Measurements from ENCODE around the gene ABCA2.
"Not testable (repeated sequence)": the region's sequence is repeated elsewhere in the genome, so short reads cannot be mapped to it uniquely, and the experiment has no call there.

Gene ABCA2

GRCh38 chr9:137035937-137036336 lies 7.9 kb upstream of the ABCA2 start:
- no peaks in the 10 kb centered on the region for H3K36me3 ChIP-seq (ENCODE audit: control insufficient read depth in 1 of 2, insufficient read depth in 2 of 2, low read length in 2 of 2)
- H3K9me3 ChIP-seq (ENCODE audit: control insufficient read depth in 1 of 2, low read length in 2 of 2) = no peaks in the 10 kb centered on the region
- H3K27ac ChIP-seq (ENCODE audit: low read depth, low read length) = no peak overlapping the region
- no peaks in the 10 kb centered on the region for H3K27me3 ChIP-seq (ENCODE audit: control insufficient read depth in 1 of 2, insufficient read depth in 2 of 2, low read length in 2 of 2)
- no peak overlapping the region for H3K4me3 ChIP-seq (ENCODE audit: low read depth in 1 of 2, low read length in 2 of 2)
- peaks cover 23 to 27% of the 10 kb centered on the region in 2 donors for H3K4me1 ChIP-seq (ENCODE audit: control insufficient read depth in 1 of 2, insufficient read depth in 2 of 2, low read length in 2 of 2)
- no peak overlapping the region for H3K9ac ChIP-seq (ENCODE audit: low read depth in 1 of 2, low read length in 2 of 2)

DNA sequence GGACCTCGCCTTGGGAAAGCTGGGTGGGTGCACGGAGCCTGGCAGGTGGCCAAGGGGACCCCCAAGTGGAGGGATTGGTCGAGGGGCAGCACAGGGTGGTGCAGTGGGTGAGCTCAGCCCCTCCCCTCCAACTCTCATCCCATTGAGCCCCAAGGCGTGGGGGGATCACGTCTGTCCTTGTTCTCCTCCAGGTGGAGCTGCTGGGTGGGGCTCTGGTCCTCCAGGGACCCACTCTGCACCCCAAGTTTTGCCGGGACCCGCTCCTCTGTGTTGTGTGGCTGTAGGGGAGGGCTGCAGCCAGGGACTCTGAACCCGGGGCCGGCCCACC lies 7.4 kb upstream of the ABCA2 start:
- Histone ChIP-seq H3K27ac (ENCODE audit: low read depth, low read length) (no peak overlapping the region), H3K9ac (ENCODE audit: low read depth in 1 of 2, low read length in 2 of 2) (no peak overlapping the region), H3K4me1 (ENCODE audit: control insufficient read depth in 1 of 2, insufficient read depth in 2 of 2, low read length in 2 of 2) (peaks cover 28 to 32% of the 10 kb centered on the region in 2 donors), H3K27me3 (ENCODE audit: control insufficient read depth in 1 of 2, insufficient read depth in 2 of 2, low read length in 2 of 2) (no peaks in the 10 kb centered on the region), H3K9me3 (ENCODE audit: control insufficient read depth in 1 of 2, low read length in 2 of 2) (no peaks in the 10 kb centered on the region), H3K36me3 (ENCODE audit: control insufficient read depth in 1 of 2, insufficient read depth in 2 of 2, low read length in 2 of 2) (no peaks in the 10 kb centered on the region), H3K4me3 (ENCODE audit: low read depth in 1 of 2, low read length in 2 of 2) (no peak overlapping the region)

DNA sequence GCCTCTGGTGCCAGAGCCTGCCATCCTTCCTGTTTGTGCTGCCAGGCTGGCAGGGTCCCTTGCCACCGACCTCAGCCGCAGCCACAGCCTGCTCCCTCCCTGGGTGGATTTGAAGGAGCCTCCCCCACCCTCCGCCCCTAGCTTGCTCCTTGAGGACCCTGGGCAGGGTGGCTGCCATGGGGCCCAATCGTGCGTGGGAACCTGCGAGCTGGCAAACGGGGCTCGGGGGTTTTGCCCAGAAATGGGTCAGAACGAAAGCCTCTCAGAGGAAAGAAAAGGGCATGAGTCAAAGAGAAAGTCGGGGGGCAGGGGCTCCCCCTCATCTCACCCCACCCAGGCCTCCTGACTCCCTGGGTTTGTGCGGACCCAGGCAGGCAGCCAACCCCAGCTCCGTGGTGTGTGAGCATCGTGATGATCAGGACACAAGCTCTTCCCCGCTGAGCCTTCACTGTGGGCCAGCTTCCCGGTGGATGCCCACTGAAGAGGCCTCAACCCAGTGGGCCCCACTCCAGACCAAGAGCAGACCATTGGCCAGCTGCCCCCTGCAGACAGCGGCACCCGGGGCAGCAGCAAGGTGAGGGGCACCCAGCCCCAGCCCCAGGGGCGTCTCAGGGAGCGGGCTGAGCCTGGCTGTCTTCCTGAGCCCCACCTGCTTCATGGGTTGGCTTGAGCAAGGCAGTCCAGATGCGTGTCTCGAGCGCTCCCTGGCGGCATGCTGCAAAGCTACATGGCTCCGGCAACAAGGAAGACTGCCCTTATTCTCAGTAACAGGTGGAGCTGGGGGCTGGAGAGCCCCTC lies 6.9 kb upstream of the ABCA2 start:
- Histone ChIP-seq H3K9me3 (ENCODE audit: control insufficient read depth in 1 of 2, low read length in 2 of 2) (no peaks in the 10 kb centered on the region), H3K4me1 (ENCODE audit: control insufficient read depth in 1 of 2, insufficient read depth in 2 of 2, low read length in 2 of 2) (peaks cover 31 to 38% of the 10 kb centered on the region in 2 donors), H3K4me3 (ENCODE audit: low read depth in 1 of 2, low read length in 2 of 2) (no peak overlapping the region), H3K27ac (ENCODE audit: low read depth, low read length) (no peak overlapping the region), H3K27me3 (ENCODE audit: control insufficient read depth in 1 of 2, insufficient read depth in 2 of 2, low read length in 2 of 2) (no peaks in the 10 kb centered on the region), H3K9ac (ENCODE audit: low read depth in 1 of 2, low read length in 2 of 2) (no peak overlapping the region), H3K36me3 (ENCODE audit: control insufficient read depth in 1 of 2, insufficient read depth in 2 of 2, low read length in 2 of 2) (no peaks in the 10 kb centered on the region)

DNA sequence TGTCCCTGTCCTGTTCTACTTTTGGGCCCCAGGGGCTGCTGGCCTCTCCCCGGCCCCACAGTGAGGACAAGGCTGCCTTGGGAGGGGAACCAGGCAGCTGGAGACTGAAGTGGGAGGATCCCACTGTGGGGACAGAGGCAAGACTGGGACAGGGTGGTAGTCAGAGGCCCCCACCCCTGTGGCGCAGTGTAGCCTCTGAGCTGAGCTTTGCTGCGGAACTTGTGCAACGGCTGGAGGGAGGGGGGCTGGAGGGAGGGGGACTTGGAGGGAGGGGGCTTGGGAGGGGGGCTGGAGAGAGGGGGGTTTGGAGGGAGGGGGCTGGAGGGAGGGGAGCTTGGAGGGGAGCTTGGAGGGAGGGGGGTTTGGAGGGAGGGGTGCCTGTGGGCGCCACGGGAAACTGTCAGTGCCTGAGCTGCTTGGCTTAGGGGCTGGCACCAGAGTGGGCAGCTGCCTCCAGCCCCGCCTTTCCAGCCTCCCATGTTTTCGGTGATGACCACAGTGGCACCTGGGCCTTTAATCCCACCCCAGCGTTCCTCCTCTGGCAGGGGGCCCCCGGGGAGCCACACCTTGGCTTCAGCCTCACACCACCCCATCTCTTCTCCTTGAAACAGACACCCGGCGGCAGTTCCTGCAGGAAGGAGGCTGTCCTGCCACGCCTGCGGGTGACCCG lies 6.1 kb upstream of the ABCA2 start:
- H3K36me3 ChIP-seq (ENCODE audit: control insufficient read depth in 1 of 2, insufficient read depth in 2 of 2, low read length in 2 of 2) = no peaks in the 10 kb centered on the region
- H3K4me3 ChIP-seq (ENCODE audit: low read depth in 1 of 2, low read length in 2 of 2) = no peak overlapping the region
- H3K4me1 ChIP-seq (ENCODE audit: control insufficient read depth in 1 of 2, insufficient read depth in 2 of 2, low read length in 2 of 2) = peaks cover 31 to 45% of the 10 kb centered on the region in 2 donors
- H3K9ac ChIP-seq (ENCODE audit: low read depth in 1 of 2, low read length in 2 of 2) = no peak overlapping the region
- no peak overlapping the region for H3K27ac ChIP-seq (ENCODE audit: low read depth, low read length)
- H3K27me3 ChIP-seq (ENCODE audit: control insufficient read depth in 1 of 2, insufficient read depth in 2 of 2, low read length in 2 of 2) = no peaks in the 10 kb centered on the region
- H3K9me3 ChIP-seq (ENCODE audit: control insufficient read depth in 1 of 2, low read length in 2 of 2) = no peaks in the 10 kb centered on the region

- H3K4me1 ChIP-seq (ENCODE audit: control insufficient read depth in 1 of 2, insufficient read depth in 2 of 2, low read length in 2 of 2) = peaks cover 31 to 52% of the 10 kb centered on the region in 2 donors
- not testable (repeated sequence) for H3K27ac ChIP-seq (ENCODE audit: low read depth, low read length)
Observed at GRCh38 chr9:137033481-137033880, 5.4 kb upstream of the ABCA2 start.

DNA sequence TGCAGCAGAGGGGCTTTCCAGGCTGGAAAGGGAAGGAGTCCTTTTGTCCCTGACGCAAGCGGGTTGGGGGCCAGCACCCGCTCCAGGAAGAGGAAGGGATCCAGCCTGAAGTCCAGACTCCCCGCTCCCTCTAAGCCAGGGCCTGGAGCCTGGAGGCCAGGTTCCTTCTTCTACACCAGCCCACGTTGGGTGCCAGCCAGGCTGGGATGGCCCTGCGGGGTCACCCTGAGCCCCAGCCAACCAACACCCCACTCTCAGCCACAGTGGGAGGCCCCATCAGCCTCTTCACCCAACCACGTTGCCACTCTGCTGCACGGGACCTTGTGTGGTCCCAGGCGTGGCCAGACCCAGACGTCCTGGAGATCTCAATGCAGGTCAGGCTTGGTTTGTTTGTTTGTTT lies 4.8 kb upstream of the ABCA2 start:
- H3K27me3 ChIP-seq (ENCODE audit: control insufficient read depth in 1 of 2, insufficient read depth in 2 of 2, low read length in 2 of 2) = no peaks in the 10 kb centered on the region
- no peak overlapping the region for H3K27ac ChIP-seq (ENCODE audit: low read depth, low read length)
- H3K4me3 ChIP-seq (ENCODE audit: low read depth in 1 of 2, low read length in 2 of 2) = no peak overlapping the region
- no peaks in the 10 kb centered on the region for H3K36me3 ChIP-seq (ENCODE audit: control insufficient read depth in 1 of 2, insufficient read depth in 2 of 2, low read length in 2 of 2)
- no peaks in the 10 kb centered on the region for H3K9me3 ChIP-seq (ENCODE audit: control insufficient read depth in 1 of 2, low read length in 2 of 2)
- H3K4me1 ChIP-seq (ENCODE audit: control insufficient read depth in 1 of 2, insufficient read depth in 2 of 2, low read length in 2 of 2) = peaks cover 31 to 53% of the 10 kb centered on the region in 2 donors
- H3K9ac ChIP-seq (ENCODE audit: low read depth in 1 of 2, low read length in 2 of 2) = no peak overlapping the region

More at GRCh38 chr9:137033481-137033880, 5.4 kb upstream of the ABCA2 start:
- H3K27me3 ChIP-seq (ENCODE audit: control insufficient read depth in 1 of 2, insufficient read depth in 2 of 2, low read length in 2 of 2); H3K9me3 ChIP-seq (ENCODE audit: control insufficient read depth in 1 of 2, low read length in 2 of 2); H3K9ac ChIP-seq (ENCODE audit: low read depth in 1 of 2, low read length in 2 of 2); H3K36me3 ChIP-seq (ENCODE audit: control insufficient read depth in 1 of 2, insufficient read depth in 2 of 2, low read length in 2 of 2); H3K4me3 ChIP-seq (ENCODE audit: low read depth in 1 of 2, low read length in 2 of 2): not testable (repeated sequence)

- Histone ChIP-seq H3K27me3 (ENCODE audit: control insufficient read depth in 1 of 2, insufficient read depth in 2 of 2, low read length in 2 of 2) (no peaks in the 10 kb centered on the region), H3K9ac (ENCODE audit: low read depth in 1 of 2, low read length in 2 of 2) (no peak within 1 kb of the TSS), H3K9me3 (ENCODE audit: control insufficient read depth in 1 of 2, low read length in 2 of 2) (no peaks in the 10 kb centered on the region), H3K36me3 (ENCODE audit: control insufficient read depth in 1 of 2, insufficient read depth in 2 of 2, low read length in 2 of 2) (no peaks in the 10 kb centered on the region), H3K27ac (ENCODE audit: low read depth, low read length) (no peak within 1 kb of the TSS), H3K4me1 (ENCODE audit: control insufficient read depth in 1 of 2, insufficient read depth in 2 of 2, low read length in 2 of 2) (peaks cover 36 to 59% of the 10 kb centered on the region in 2 donors), H3K4me3 (ENCODE audit: low read depth in 1 of 2, low read length in 2 of 2) (no peak within 1 kb of the TSS)
Observed at GRCh38 chr9:137031904-137032640, 4.0 kb upstream of the ABCA2 start, which contains the start of gene FUT7. FUT7 (minus strand) TSS chr9:137032088; CDS start chr9:137031991, 97 bp downstream.

DNA sequence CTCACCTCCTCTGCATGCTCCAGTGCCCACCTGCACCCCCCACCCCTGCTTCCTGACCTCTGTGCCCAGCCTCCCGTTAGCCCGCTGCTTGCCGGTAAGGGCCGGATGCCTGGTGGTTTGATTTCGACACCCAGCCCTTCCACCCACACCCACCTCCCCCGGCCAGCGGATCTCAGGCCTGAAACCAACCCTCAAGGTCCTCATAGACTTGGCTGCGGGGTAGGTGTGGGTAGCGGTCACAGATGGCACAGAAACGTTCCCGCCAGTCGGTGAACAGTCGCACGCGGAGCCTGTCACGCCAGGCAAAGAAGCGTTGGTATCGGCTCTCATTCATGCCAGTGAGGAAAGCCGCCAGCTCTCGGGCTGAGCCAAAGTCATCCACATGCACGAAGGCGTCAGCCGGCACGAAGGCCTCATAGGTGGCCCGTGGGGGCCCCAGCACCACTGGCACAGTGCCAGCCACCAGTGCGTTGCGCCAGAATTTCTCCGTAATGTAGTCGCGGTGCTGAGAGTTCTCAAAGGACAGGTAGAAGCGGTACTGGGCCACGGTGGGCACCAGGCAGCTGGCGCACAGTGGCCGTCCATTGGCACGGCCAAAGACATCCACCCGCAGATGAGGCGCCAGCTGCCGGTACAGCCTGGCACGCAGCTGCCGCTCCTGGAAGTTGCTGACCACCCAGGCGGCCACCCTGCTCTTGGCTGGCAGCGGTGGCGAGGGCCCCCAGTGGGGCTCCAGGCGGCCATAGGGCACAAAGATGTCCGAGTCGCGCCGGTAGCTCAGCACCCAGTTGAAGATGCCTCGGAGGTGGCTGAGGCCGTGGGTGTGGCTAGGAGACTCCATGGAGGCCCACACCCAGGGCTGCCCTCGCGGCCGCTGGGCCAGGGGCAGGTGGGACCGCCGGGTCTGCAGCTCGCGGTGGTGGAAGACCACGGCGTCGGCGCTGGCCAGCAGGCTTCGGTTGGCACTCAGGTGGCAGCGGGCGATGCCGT lies 2.8 kb upstream of the ABCA2 start:
- H3K27me3 ChIP-seq (ENCODE audit: control insufficient read depth in 1 of 2, insufficient read depth in 2 of 2, low read length in 2 of 2) = no peaks in the 10 kb centered on the region
- H3K9me3 ChIP-seq (ENCODE audit: control insufficient read depth in 1 of 2, low read length in 2 of 2) = no peaks in the 10 kb centered on the region
- H3K36me3 ChIP-seq (ENCODE audit: control insufficient read depth in 1 of 2, insufficient read depth in 2 of 2, low read length in 2 of 2) = no peaks in the 10 kb centered on the region
- no peak overlapping the region for H3K4me3 ChIP-seq (ENCODE audit: low read depth in 1 of 2, low read length in 2 of 2)
- peaks cover 45 to 71% of the 10 kb centered on the region in 2 donors for H3K4me1 ChIP-seq (ENCODE audit: control insufficient read depth in 1 of 2, insufficient read depth in 2 of 2, low read length in 2 of 2)
- H3K9ac ChIP-seq (ENCODE audit: low read depth in 1 of 2, low read length in 2 of 2) = no peak overlapping the region
- no peak overlapping the region for H3K27ac ChIP-seq (ENCODE audit: low read depth, low read length)

GRCh38 chr9:137030006-137030405 lies 2.0 kb upstream of the ABCA2 start:
- H3K36me3 ChIP-seq (ENCODE audit: control insufficient read depth in 1 of 2, insufficient read depth in 2 of 2, low read length in 2 of 2) = no peaks in the 10 kb centered on the region
- peaks cover 47 to 72% of the 10 kb centered on the region in 2 donors for H3K4me1 ChIP-seq (ENCODE audit: control insufficient read depth in 1 of 2, insufficient read depth in 2 of 2, low read length in 2 of 2)
- H3K27ac ChIP-seq (ENCODE audit: low read depth, low read length) = no peak overlapping the region
- no peak overlapping the region for H3K4me3 ChIP-seq (ENCODE audit: low read depth in 1 of 2, low read length in 2 of 2)
- no peaks in the 10 kb centered on the region for H3K9me3 ChIP-seq (ENCODE audit: control insufficient read depth in 1 of 2, low read length in 2 of 2)
- H3K27me3 ChIP-seq (ENCODE audit: control insufficient read depth in 1 of 2, insufficient read depth in 2 of 2, low read length in 2 of 2) = no peaks in the 10 kb centered on the region
- no peak overlapping the region for H3K9ac ChIP-seq (ENCODE audit: low read depth in 1 of 2, low read length in 2 of 2)
